ENCODE measurements around the gene TMEM131.

DNA sequence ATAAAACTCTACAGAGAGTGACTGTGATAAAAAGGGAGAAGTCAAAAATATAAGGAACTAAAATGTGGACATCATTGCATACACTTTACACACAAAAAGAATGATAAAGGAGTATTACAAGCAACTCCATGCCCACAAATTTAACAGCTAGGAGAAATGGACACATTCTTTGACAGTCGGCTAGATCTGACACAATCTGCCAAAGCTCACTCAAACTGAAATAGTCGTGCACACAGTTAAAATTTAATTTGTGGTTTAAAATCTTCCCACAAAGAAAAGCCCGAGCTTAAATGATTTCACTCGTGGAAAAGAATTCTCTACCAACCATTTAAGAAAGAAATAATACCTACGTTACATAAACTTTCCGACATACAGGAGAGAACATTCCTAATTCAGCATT lies 149.9 kb downstream of the TMEM131 start:
- TF ChIP-seq CTCF (IDR thresholded peaks at IDR 0.05) (no peak), POLR2AphosphoS5 (IDR thresholded peaks at IDR 0.05) (no peak)

Measured in sigmoid colon (tissue), 4 donors.